Fibroblast of lung (primary cell): ENCODE results near the gene ROPN1L.

ENCODE experiments used
- EZH2 ChIP-seq: IDR thresholded peaks from 2 replicates; pipeline ENCODE4 v1.5.1; 2012; ENCODE audit warnings: low read length, control low read depth, mild to moderate bottlenecking; ENCODE audit errors: missing control alignments
- TF ChIP-seq, protein P1 (sequence below), 2 donors: IDR thresholded peaks in 1 of 2; conservative IDR thresholded peaks in 1 of 2; 1 replicate in 1 of 2; 2 replicates in 1 of 2; pipeline ENCODE4 v1.5.1; 2011 to 2012; ENCODE audit warnings: low read length in 2 of 2, control low read depth in 1 of 2, inconsistent platforms in 1 of 2, low read depth in 1 of 2, mild to moderate bottlenecking in 1 of 2

DNA sequence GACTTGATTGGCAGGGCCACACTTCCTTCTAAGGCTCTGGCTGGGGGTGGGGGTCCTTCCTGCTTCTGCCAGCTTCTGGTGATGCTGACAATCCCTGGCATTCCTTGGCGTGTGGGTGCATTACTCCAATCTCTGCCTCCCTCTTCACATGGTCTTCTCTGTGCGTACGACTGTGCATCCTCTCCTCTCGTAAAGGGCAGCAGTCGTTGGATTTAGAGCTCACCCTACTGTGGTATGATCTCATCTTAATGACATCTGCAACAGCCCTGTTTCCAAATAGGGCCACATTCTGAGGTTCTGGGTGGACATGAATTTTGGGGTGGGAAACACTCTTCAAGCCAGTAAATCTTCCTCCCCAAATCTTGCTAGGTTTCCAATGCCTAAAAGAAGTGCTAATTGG lies 36.8 kb downstream of the ROPN1L start:
- TF ChIP-seq, protein P1, sequence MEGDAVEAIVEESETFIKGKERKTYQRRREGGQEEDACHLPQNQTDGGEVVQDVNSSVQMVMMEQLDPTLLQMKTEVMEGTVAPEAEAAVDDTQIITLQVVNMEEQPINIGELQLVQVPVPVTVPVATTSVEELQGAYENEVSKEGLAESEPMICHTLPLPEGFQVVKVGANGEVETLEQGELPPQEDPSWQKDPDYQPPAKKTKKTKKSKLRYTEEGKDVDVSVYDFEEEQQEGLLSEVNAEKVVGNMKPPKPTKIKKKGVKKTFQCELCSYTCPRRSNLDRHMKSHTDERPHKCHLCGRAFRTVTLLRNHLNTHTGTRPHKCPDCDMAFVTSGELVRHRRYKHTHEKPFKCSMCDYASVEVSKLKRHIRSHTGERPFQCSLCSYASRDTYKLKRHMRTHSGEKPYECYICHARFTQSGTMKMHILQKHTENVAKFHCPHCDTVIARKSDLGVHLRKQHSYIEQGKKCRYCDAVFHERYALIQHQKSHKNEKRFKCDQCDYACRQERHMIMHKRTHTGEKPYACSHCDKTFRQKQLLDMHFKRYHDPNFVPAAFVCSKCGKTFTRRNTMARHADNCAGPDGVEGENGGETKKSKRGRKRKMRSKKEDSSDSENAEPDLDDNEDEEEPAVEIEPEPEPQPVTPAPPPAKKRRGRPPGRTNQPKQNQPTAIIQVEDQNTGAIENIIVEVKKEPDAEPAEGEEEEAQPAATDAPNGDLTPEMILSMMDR (conservative IDR thresholded peaks at IDR 0.05 in 1 of 2, IDR thresholded peaks at IDR 0.05 in 1 of 2; ENCODE audit: low read depth in 1 of 2, low read length in 2 of 2), result no peak
- no peak for TF ChIP-seq EZH2
